Gastroesophageal sphincter (tissue), 3 donors: ENCODE data around the gene GPR63.

ENCODE experiments used
- CTCF ChIP-seq, 4 experiments: fragments of 200-600 bp in 2 of 4; fragments of 450-650 bp in 2 of 4; sonication (generic) in 1 of 4; IDR thresholded peaks; one replicate each; pipeline ENCODE4 v1.5.1; 2017 to 2019; ENCODE audit warnings: antibody characterized with exemption in 4 of 4, mild to moderate bottlenecking in 2 of 4, moderate library complexity in 2 of 4
- POLR2AphosphoS5 ChIP-seq: sonication (generic); formaldehyde crosslinking; IDR thresholded peaks from one replicate; pipeline ENCODE4 v1.6.1; 2017; ENCODE audit warnings: antibody characterized with exemption

- TF ChIP-seq CTCF (IDR thresholded peaks at IDR 0.05) (no peak), POLR2AphosphoS5 (no peak)
Measured at GRCh38 chr6:96789871-96790270, 47.4 kb downstream of the GPR63 start.
